HepG2 (cell line): ENCODE results near the gene TMEM44. TPM values are rescaled to one million over a fixed set of nuclear protein-coding genes. Genes with fewer than 3 reads are reported as not detected.

Experiments used
- ARNT2 ChIP-seq: sonication (generic); formaldehyde crosslinking; IDR thresholded peaks from 2 replicates; pipeline ENCODE4 v1.8.0; 2022; ENCODE audit warnings: mild to moderate bottlenecking, low read depth, missing genetic modification reagents, moderate library complexity
- GATA4 ChIP-seq: sonication (generic); IDR thresholded peaks from 2 replicates; pipeline ENCODE4 v1.6.1; 2016; ENCODE audit warnings: antibody characterized with exemption, low read depth, borderline replicate concordance
- GATAD1 ChIP-seq: IDR thresholded peaks from 2 replicates; pipeline ENCODE4 v1.6.1; 2016; ENCODE audit warnings: missing genetic modification reagents, missing compliant biosample characterization
- WIZ ChIP-seq: sonication (generic); formaldehyde crosslinking; IDR thresholded peaks from 2 replicates; pipeline ENCODE4 v1.5.1; 2020; ENCODE audit warnings: mild to moderate bottlenecking, missing genetic modification reagents
- ZNF256 ChIP-seq: sonication (generic); formaldehyde crosslinking; conservative IDR thresholded peaks from 2 replicates; pipeline ENCODE4 v1.4.0; 2020; ENCODE audit warnings: missing genetic modification reagents
- ZSCAN29 ChIP-seq: sonication (generic); formaldehyde crosslinking; conservative IDR thresholded peaks from 2 replicates; pipeline ENCODE4 v1.4.0; 2020; ENCODE audit warnings: mild to moderate bottlenecking, missing genetic modification reagents
- polyA plus RNA-seq, 8 experiments: library from polyadenylated mRNA; depleted of rRNA in 3 of 8; stranded (reverse) in 7 of 8; unstranded in 1 of 8; fragments of >200 nt; fragmentation: Illumina TruSeq in 4 of 8; extraction: Trizol in 4 of 8; gene quantifications; 2 replicates each; pipeline versions ENCODE4 v1.2.1 to v1.2.3, GENCODE V29; 2011 to 2016; ENCODE audit warnings: low read depth in 4 of 8, missing spikeins in 1 of 8, mixed read lengths in 1 of 8; ENCODE audit not compliant: insufficient read depth in 1 of 8
- total RNA-seq, 5 experiments: library from RNA; depleted of rRNA; stranded (reverse); fragments of >200 nt; fragmentation: Illumina TruSeq; extraction: Trizol; gene quantifications; 2 replicates each; pipeline ENCODE4 v1.2.3, GENCODE V29; 2016; ENCODE audit warnings: low read depth in 1 of 5
- TF ChIP-seq, protein P1 (sequence below): sonication (generic); formaldehyde crosslinking; IDR thresholded peaks from 2 replicates; pipeline ENCODE4 v1.5.1; 2020; ENCODE audit warnings: mild to moderate bottlenecking, missing genetic modification reagents, borderline replicate concordance
- TF ChIP-seq, protein P2 (sequence below): sonication (generic); formaldehyde crosslinking; IDR thresholded peaks from 2 replicates; pipeline ENCODE4 v1.5.0; 2020; ENCODE audit warnings: missing genetic modification reagents
- TF ChIP-seq, protein P3 (sequence below): sonication (generic); formaldehyde crosslinking; IDR thresholded peaks from 2 replicates; pipeline ENCODE4 v1.4.0; 2020; ENCODE audit warnings: mild to moderate bottlenecking, missing genetic modification reagents
- TF ChIP-seq, protein P4 (sequence below): sonication (generic); formaldehyde crosslinking; IDR thresholded peaks from 2 replicates; pipeline ENCODE4 v1.8.0; 2022; ENCODE audit warnings: mild to moderate bottlenecking, missing genetic modification reagents

The TMEM44 gene
- total and polyA plus RNA-seq, 2 of the 13 experiments (the other 11 are each of a cell fraction or from before 2014, with no cell fraction given) = 7.3 to 13.8 TPM

DNA sequence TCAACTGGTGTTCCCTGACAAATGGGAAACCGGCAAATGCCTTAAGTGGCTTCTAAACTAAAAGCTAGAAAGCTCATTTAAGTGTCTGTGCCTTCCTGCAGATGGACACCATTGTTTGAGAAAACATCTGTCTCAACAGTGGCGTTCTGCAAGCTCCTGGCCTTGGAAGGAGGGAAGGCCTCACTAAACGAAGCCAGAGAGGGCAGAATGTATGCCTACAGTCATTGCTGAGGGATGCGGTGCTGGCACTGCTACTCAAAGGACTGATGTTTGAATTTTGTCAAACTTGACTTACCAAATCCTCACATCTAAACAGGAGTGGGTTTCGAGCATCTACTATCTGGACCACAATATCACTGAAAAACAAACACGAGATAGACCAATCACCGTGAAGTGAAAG lies 26.6 kb upstream of the TMEM44 start (continued):
- TF ChIP-seq, protein P1, sequence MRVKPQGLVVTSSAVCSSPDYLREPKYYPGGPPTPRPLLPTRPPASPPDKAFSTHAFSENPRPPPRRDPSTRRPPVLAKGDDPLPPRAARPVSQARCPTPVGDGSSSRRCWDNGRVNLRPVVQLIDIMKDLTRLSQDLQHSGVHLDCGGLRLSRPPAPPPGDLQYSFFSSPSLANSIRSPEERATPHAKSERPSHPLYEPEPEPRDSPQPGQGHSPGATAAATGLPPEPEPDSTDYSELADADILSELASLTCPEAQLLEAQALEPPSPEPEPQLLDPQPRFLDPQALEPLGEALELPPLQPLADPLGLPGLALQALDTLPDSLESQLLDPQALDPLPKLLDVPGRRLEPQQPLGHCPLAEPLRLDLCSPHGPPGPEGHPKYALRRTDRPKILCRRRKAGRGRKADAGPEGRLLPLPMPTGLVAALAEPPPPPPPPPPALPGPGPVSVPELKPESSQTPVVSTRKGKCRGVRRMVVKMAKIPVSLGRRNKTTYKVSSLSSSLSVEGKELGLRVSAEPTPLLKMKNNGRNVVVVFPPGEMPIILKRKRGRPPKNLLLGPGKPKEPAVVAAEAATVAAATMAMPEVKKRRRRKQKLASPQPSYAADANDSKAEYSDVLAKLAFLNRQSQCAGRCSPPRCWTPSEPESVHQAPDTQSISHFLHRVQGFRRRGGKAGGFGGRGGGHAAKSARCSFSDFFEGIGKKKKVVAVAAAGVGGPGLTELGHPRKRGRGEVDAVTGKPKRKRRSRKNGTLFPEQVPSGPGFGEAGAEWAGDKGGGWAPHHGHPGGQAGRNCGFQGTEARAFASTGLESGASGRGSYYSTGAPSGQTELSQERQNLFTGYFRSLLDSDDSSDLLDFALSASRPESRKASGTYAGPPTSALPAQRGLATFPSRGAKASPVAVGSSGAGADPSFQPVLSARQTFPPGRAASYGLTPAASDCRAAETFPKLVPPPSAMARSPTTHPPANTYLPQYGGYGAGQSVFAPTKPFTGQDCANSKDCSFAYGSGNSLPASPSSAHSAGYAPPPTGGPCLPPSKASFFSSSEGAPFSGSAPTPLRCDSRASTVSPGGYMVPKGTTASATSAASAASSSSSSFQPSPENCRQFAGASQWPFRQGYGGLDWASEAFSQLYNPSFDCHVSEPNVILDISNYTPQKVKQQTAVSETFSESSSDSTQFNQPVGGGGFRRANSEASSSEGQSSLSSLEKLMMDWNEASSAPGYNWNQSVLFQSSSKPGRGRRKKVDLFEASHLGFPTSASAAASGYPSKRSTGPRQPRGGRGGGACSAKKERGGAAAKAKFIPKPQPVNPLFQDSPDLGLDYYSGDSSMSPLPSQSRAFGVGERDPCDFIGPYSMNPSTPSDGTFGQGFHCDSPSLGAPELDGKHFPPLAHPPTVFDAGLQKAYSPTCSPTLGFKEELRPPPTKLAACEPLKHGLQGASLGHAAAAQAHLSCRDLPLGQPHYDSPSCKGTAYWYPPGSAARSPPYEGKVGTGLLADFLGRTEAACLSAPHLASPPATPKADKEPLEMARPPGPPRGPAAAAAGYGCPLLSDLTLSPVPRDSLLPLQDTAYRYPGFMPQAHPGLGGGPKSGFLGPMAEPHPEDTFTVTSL (CRISPR knock-in tag) = no peak
- TF ChIP-seq ZSCAN29 (CRISPR knock-in tag) (no peak), WIZ (CRISPR knock-in tag) (no peak), ZNF256 (CRISPR knock-in tag) (no peak), GATAD1 (CRISPR knock-in tag) (no peak), ARNT2 (CRISPR knock-in tag) (no peak), GATA4 (no peak)
- TF ChIP-seq, protein P2, sequence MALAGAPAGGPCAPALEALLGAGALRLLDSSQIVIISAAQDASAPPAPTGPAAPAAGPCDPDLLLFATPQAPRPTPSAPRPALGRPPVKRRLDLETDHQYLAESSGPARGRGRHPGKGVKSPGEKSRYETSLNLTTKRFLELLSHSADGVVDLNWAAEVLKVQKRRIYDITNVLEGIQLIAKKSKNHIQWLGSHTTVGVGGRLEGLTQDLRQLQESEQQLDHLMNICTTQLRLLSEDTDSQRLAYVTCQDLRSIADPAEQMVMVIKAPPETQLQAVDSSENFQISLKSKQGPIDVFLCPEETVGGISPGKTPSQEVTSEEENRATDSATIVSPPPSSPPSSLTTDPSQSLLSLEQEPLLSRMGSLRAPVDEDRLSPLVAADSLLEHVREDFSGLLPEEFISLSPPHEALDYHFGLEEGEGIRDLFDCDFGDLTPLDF (CRISPR knock-in tag) = no peak
- TF ChIP-seq, protein P3, sequence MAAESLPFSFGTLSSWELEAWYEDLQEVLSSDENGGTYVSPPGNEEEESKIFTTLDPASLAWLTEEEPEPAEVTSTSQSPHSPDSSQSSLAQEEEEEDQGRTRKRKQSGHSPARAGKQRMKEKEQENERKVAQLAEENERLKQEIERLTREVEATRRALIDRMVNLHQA (CRISPR knock-in tag) = no peak
- TF ChIP-seq, protein P4, sequence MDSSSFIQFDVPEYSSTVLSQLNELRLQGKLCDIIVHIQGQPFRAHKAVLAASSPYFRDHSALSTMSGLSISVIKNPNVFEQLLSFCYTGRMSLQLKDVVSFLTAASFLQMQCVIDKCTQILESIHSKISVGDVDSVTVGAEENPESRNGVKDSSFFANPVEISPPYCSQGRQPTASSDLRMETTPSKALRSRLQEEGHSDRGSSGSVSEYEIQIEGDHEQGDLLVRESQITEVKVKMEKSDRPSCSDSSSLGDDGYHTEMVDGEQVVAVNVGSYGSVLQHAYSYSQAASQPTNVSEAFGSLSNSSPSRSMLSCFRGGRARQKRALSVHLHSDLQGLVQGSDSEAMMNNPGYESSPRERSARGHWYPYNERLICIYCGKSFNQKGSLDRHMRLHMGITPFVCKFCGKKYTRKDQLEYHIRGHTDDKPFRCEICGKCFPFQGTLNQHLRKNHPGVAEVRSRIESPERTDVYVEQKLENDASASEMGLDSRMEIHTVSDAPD (CRISPR knock-in tag) = no peak
- TF ChIP-seq, all 625 proteins: peak for 0
